ENCODE measurements around the gene ZFR2. TPM values are rescaled to one million over a fixed set of nuclear protein-coding genes. Genes with fewer than 3 reads are reported as not detected.
"Not testable (repeated sequence)": the region's sequence is repeated elsewhere in the genome, so short reads cannot be mapped to it uniquely, and the experiment has no call there.

Gene ZFR2
- polyA plus RNA-seq, 4 donors = 1.2 to 2.8 (median 1.8) TPM

- no peak for DNase-seq (ENCODE audit: low read depth in 4 of 4, low spot score in 2 of 4)
These were observed 10.8 kb upstream of the ZFR2 start for GRCh38 chr19:3879656-3880055.

GRCh38 chr19:3874695-3875094 is 5.9 kb upstream of the ZFR2 start:
- not testable (repeated sequence) for DNase-seq (ENCODE audit: low read depth in 4 of 4, low spot score in 2 of 4)

GRCh38 chr19:3873151-3873550 is 4.3 kb upstream of the ZFR2 start:
- DNase-seq (ENCODE audit: low read depth in 4 of 4, low spot score in 2 of 4) = no peak

GRCh38 chr19:3867971-3868769 is 668 bp downstream of the ZFR2 start:
- no peak for DNase-seq (ENCODE audit: low read depth in 4 of 4, low spot score in 2 of 4)

GRCh38 chr19:3866910-3867638 is 1.8 kb downstream of the ZFR2 start:
- no peak for DNase-seq (ENCODE audit: low read depth in 4 of 4, low spot score in 2 of 4)

- DNase-seq (ENCODE audit: low read depth in 4 of 4, low spot score in 2 of 4) = no peak
These were observed 5.2 kb downstream of the ZFR2 start for GRCh38 chr19:3863648-3864047.

- no peak for DNase-seq (ENCODE audit: low read depth in 4 of 4, low spot score in 2 of 4)
These were observed 5.9 kb downstream of the ZFR2 start for GRCh38 chr19:3862826-3863500.

GRCh38 chr19:3860499-3860898 is 8.3 kb downstream of the ZFR2 start:
- no peak for DNase-seq (ENCODE audit: low read depth in 4 of 4, low spot score in 2 of 4)

GRCh38 chr19:3857449-3858003 is 11.3 kb downstream of the ZFR2 start:
- DNase-seq (ENCODE audit: low read depth in 4 of 4, low spot score in 2 of 4) = no peak

GRCh38 chr19:3855320-3855719 is 13.5 kb downstream of the ZFR2 start:
- no peak for DNase-seq (ENCODE audit: low read depth in 4 of 4, low spot score in 2 of 4)

GRCh38 chr19:3852614-3853254 is 16.1 kb downstream of the ZFR2 start:
- no peak for DNase-seq (ENCODE audit: low read depth in 4 of 4, low spot score in 2 of 4)

GRCh38 chr19:3852177-3852511 is 16.7 kb downstream of the ZFR2 start:
- no peak for DNase-seq (ENCODE audit: low read depth in 4 of 4, low spot score in 2 of 4)

GRCh38 chr19:3851254-3852176 is 17.3 kb downstream of the ZFR2 start:
- no peak for DNase-seq (ENCODE audit: low read depth in 4 of 4, low spot score in 2 of 4)

GRCh38 chr19:3850320-3850972 is 18.4 kb downstream of the ZFR2 start:
- no peak for DNase-seq (ENCODE audit: low read depth in 4 of 4, low spot score in 2 of 4)

- DNase-seq (ENCODE audit: low read depth in 4 of 4, low spot score in 2 of 4) = no peak
These were observed 19.1 kb downstream of the ZFR2 start for GRCh38 chr19:3849787-3850186.

GRCh38 chr19:3849092-3849491 is 19.7 kb downstream of the ZFR2 start:
- DNase-seq (ENCODE audit: low read depth in 4 of 4, low spot score in 2 of 4) = no peak

- no peak for DNase-seq (ENCODE audit: low read depth in 4 of 4, low spot score in 2 of 4)
These were observed 24.2 kb downstream of the ZFR2 start for GRCh38 chr19:3844596-3844995.

GRCh38 chr19:3842948-3843347 is 25.9 kb downstream of the ZFR2 start:
- DNase-seq (ENCODE audit: low read depth in 4 of 4, low spot score in 2 of 4) = no peak

- no peak for DNase-seq (ENCODE audit: low read depth in 4 of 4, low spot score in 2 of 4)
These were observed 28.0 kb downstream of the ZFR2 start for GRCh38 chr19:3840804-3841203.

Measured in left renal cortex interstitium (tissue), 4 donors.